ENCODE results near the gene TRAPPC12.
A peak's percentile ranks its signal among the peaks of the same experiment; 100 is the strongest.

TRAPPC12 gene

GRCh38 chr2:3376821-3377220, 2.7 kb upstream of the TRAPPC12 start:
- H3K27ac ChIP-seq (ENCODE audit: low read depth, low read length): no peak overlapping the region

GRCh38 chr2:3377279-3377611, 2.2 kb upstream of the TRAPPC12 start:
- Histone ChIP-seq H3K9me3 (ENCODE audit: control insufficient read depth, insufficient read depth, low read length) (no peaks in the 10 kb centered on the region), H3K4me2 (ENCODE audit: low read length) (peak overlapping the region; percentile 92), H3K79me2 (ENCODE audit: control insufficient read depth, low read length) (peaks cover 67% of the 10 kb centered on the region), H3K9me2 (replicated peaks; ENCODE audit: control insufficient read depth, low read length) (no peaks in the 10 kb centered on the region), H3K27ac (ENCODE audit: low read depth, low read length) (peak overlapping the region; percentile 41), H3F3A (ENCODE audit: control insufficient read depth, insufficient read depth) (no peaks in the 10 kb centered on the region), H3K36me3 (ENCODE audit: control insufficient read depth, low read length) (peaks cover 22% of the 10 kb centered on the region), H3K4me3 (ENCODE audit: low read length) (peak overlapping the region; percentile 97), H3K27me3 (ENCODE audit: control insufficient read depth, low read length) (no peaks in the 10 kb centered on the region), H4K20me1 (ENCODE audit: control insufficient read depth, insufficient read depth, low read depth, low read length) (peaks cover 4% of the 10 kb centered on the region; the same call in 1 of the 2 replicates), H3K4me1 (ENCODE audit: control insufficient read depth, low read length) (peaks cover 35% of the 10 kb centered on the region)
- TF ChIP-seq CTCF (IDR thresholded peaks at IDR 0.05; ENCODE audit: low read depth, low read length, poor library complexity, severe bottlenecking) (no peak), EZH2phosphoT487 (IDR thresholded peaks at IDR 0.05; ENCODE audit: borderline replicate concordance, low read length) (no peak)

More at GRCh38 chr2:3376821-3377220, 2.7 kb upstream of the TRAPPC12 start:
- peaks cover 64% of the 10 kb centered on the region for H3K79me2 ChIP-seq (ENCODE audit: control insufficient read depth, low read length)
- H3K9me3 ChIP-seq (ENCODE audit: control insufficient read depth, insufficient read depth, low read length): no peaks in the 10 kb centered on the region
- peaks cover 4% of the 10 kb centered on the region; the same call in 1 of the 2 replicates for H4K20me1 ChIP-seq (ENCODE audit: control insufficient read depth, insufficient read depth, low read depth, low read length)
- peak overlapping the region; percentile 97 for H3K4me3 ChIP-seq (ENCODE audit: low read length)
- peaks cover 35% of the 10 kb centered on the region for H3K4me1 ChIP-seq (ENCODE audit: control insufficient read depth, low read length)
- H3K4me2 ChIP-seq (ENCODE audit: low read length): peak overlapping the region; percentile 92
- no peaks in the 10 kb centered on the region for H3F3A ChIP-seq (ENCODE audit: control insufficient read depth, insufficient read depth)
- TF ChIP-seq CTCF (IDR thresholded peaks at IDR 0.05; ENCODE audit: low read depth, low read length, poor library complexity, severe bottlenecking) (no peak), EZH2phosphoT487 (IDR thresholded peaks at IDR 0.05; ENCODE audit: borderline replicate concordance, low read length) (no peak)
- no peaks in the 10 kb centered on the region for H3K27me3 ChIP-seq (ENCODE audit: control insufficient read depth, low read length)
- H3K9me2 ChIP-seq (replicated peaks; ENCODE audit: control insufficient read depth, low read length): no peaks in the 10 kb centered on the region
- H3K36me3 ChIP-seq (ENCODE audit: control insufficient read depth, low read length): peaks cover 20% of the 10 kb centered on the region

- Histone ChIP-seq H4K20me1 (ENCODE audit: control insufficient read depth, insufficient read depth, low read depth, low read length) (peaks cover 4% of the 10 kb centered on the region; the same call in 1 of the 2 replicates), H3K79me2 (ENCODE audit: control insufficient read depth, low read length) (peaks cover 71% of the 10 kb centered on the region), H3K9me2 (replicated peaks; ENCODE audit: control insufficient read depth, low read length) (no peaks in the 10 kb centered on the region), H3F3A (ENCODE audit: control insufficient read depth, insufficient read depth) (no peaks in the 10 kb centered on the region), H3K4me2 (ENCODE audit: low read length) (peak within 1 kb of the TSS; percentile 92), H3K27ac (ENCODE audit: low read depth, low read length) (peak within 1 kb of the TSS; percentile 59), H3K4me3 (ENCODE audit: low read length) (peak within 1 kb of the TSS; percentile 97), H3K27me3 (ENCODE audit: control insufficient read depth, low read length) (no peaks in the 10 kb centered on the region), H3K4me1 (ENCODE audit: control insufficient read depth, low read length) (peaks cover 35% of the 10 kb centered on the region), H3K9me3 (ENCODE audit: control insufficient read depth, insufficient read depth, low read length) (no peaks in the 10 kb centered on the region), H3K36me3 (ENCODE audit: control insufficient read depth, low read length) (peaks cover 26% of the 10 kb centered on the region)
- TF ChIP-seq EZH2phosphoT487 (IDR thresholded peaks at IDR 0.05; ENCODE audit: borderline replicate concordance, low read length) (no peak), CTCF (IDR thresholded peaks at IDR 0.05; ENCODE audit: low read depth, low read length, poor library complexity, severe bottlenecking) (no peak)
Observed at GRCh38 chr2:3377612-3378432, 1.7 kb upstream of the TRAPPC12 start, which contains the start of gene EIPR1. Gene EIPR1, minus strand, starts transcription at chr2:3377818. Its CDS starts 129 bp downstream, at chr2:3377689.
